ENCODE data around the gene SCART1.

DNA sequence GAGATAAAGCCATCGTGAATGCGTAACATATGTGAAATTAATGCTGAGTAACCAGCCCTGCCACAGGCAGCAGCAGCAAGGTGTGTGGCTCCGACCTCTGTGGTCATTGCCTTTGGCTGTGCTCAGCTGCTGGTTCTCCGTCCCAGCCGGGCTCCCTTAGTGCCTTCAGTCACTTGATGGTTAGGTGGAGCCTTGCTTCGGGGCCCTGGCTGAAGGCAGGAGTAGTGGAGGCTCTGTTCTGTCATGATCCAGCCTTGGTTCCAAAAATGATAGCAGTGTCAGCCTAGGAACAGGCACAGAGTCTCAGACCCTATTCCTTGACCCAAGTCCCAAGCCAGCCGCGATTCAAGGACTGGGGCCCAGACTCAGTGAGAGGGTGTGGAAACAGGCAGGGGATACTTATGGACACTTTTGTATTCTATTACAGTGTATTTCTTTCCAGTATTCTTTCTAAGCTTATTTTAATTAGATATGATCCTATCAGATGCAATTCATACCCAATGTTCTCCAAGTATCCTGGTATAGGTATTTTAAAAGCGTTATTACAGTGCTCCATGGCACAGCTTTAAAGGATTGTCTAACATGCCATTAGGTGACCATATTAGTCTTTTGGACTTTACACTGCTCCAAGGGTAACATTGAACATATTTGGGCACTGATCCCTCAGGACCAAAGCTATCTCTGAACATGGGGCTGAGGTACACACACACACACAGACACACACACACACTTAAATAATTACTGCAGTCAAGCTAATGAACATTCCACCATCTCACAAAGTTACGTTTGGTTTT lies 9.0 kb downstream of the SCART1 start:
- TF ChIP-seq, protein P1, sequence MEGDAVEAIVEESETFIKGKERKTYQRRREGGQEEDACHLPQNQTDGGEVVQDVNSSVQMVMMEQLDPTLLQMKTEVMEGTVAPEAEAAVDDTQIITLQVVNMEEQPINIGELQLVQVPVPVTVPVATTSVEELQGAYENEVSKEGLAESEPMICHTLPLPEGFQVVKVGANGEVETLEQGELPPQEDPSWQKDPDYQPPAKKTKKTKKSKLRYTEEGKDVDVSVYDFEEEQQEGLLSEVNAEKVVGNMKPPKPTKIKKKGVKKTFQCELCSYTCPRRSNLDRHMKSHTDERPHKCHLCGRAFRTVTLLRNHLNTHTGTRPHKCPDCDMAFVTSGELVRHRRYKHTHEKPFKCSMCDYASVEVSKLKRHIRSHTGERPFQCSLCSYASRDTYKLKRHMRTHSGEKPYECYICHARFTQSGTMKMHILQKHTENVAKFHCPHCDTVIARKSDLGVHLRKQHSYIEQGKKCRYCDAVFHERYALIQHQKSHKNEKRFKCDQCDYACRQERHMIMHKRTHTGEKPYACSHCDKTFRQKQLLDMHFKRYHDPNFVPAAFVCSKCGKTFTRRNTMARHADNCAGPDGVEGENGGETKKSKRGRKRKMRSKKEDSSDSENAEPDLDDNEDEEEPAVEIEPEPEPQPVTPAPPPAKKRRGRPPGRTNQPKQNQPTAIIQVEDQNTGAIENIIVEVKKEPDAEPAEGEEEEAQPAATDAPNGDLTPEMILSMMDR (IDR thresholded peaks at IDR 0.05), result no peak
- TF ChIP-seq POLR2AphosphoS5 (IDR thresholded peaks at IDR 0.05) (no peak), POLR2A (IDR thresholded peaks at IDR 0.05) (no peak)

Measured in stomach (tissue), 4 donors.